Pancreas (tissue), 10 donors: ENCODE data around the gene GRK5. TPM values are rescaled to one million over a fixed set of nuclear protein-coding genes. Genes with fewer than 3 reads are reported as not detected.
A peak's percentile ranks its signal among the peaks of the same experiment; 100 is the strongest.

ENCODE experiments used
- ATAC-seq, 4 donors: fragments of 200-7000 bp; cut with Tn5 transposase; one replicate each; pipeline versions ENCODE4 v1.8.0 to v1.9.1; 2020; ENCODE audit warnings: mild to moderate bottlenecking in 4 of 4, moderate library complexity in 4 of 4
- DNase-seq, 6 donors: peaks; one replicate each; pipeline ENCODE4 v3.0.0-alpha.2; 2020
- FAIRE-seq: peaks from 2 replicates; lab custom pipeline; 2012; peaks lifted over from hg19 to GRCh38; lab: Jason Lieb, UNC
- H3K27ac ChIP-seq, 4 donors: fragments of 200-600 bp; sonication (generic); 1 replicate in 3 of 4; 2 replicates in 1 of 4; pipeline versions ENCODE4 v1.5.0 to v1.8.0; 2020
- H3K27me3 ChIP-seq, 4 donors: fragments of 200-600 bp; one replicate each; pipeline ENCODE4 v1.8.0; 2021
- H3K36me3 ChIP-seq, 3 donors: fragments of 200-600 bp; sonication (generic) in 1 of 3; one replicate each; pipeline versions ENCODE4 v1.5.0 to v1.8.0; 2020 to 2021
- H3K4me1 ChIP-seq, 3 donors: fragments of 200-600 bp; one replicate each; pipeline ENCODE4 v1.8.0; 2021
- H3K4me3 ChIP-seq, 4 donors: fragments of 200-600 bp; sonication (generic) in 2 of 4; one replicate each; pipeline versions ENCODE4 v1.5.0 to v1.8.0; 2020 to 2021
- H3K9me3 ChIP-seq, 4 donors: fragments of 200-600 bp; one replicate each; pipeline ENCODE4 v1.8.0; 2021
- CTCF ChIP-seq, 4 donors: fragments of 200-600 bp; sonication (generic) in 3 of 4; IDR thresholded peaks; one replicate each; pipeline versions ENCODE4 v1.5.0 to v1.8.0; 2021; ENCODE audit warnings: antibody characterized with exemption in 4 of 4
- WGBS, 2 donors: extraction: QIAGEN DNeasy Blood & Tissue Kit; methylation state at CpG; one replicate each; pipeline ENCODE4 v1.1.7; 2013; 5-methylcytosine and 5-hydroxymethylcytosine counted together
- intact Hi-C, 3 donors: fragments of 100-400 bp; cut with DNase I; formaldehyde crosslinking; loops; one replicate each; pipeline versions ENCODE4 v1.11.1 to v1.14.2; 2022
- polyA plus RNA-seq, 2 donors: library from polyadenylated mRNA; stranded (reverse); fragments of 200-250 nt; gene quantifications; one replicate each; pipeline ENCODE4 v1.2.3, GENCODE V29; 2013
- total RNA-seq, 6 donors: library from RNA; stranded (reverse); fragmentation: NEBNext Ultra II Directional in 4 of 6; extraction: Animal tissue kit (Norgen Biotek cat#: 25700) in 4 of 6; gene quantifications; one replicate each; pipeline versions ENCODE4 v1.2.1 to v1.2.4, GENCODE V29; 2021 to 2023
- donor health status: healthy with polysubstance abuse.
- donor health status: DM: no; HTN: no; CAD: no; lungs with moderate emphysema.
- donor health status: DM: no; HTN: no; CAD: no.
- donor health status: control.
- donor health status: control.
- donor health status: Bipolar disorder and iron deficiency.
- donor health status: DM: yes; HTN: yes; CAD: no.
- donor health status: DM: no; HTN: no; CAD: no.
- donor health status: DM: no; HTN: no; CAD: no.
- donor health status: DM: yes; HTN: yes; CAD: no.

GRK5 gene
- total and polyA plus RNA-seq, 8 donors, result 1.4 to 6.0 (median 2.5) TPM

GRCh38 chr10:119217991-119218490, 10.7 kb downstream of the GRK5 start:
- H3K27ac ChIP-seq, result no peak overlapping the region
- no peak for TF ChIP-seq CTCF (IDR thresholded peaks at IDR 0.05)
- ATAC-seq (no peak), FAIRE-seq (no peak), DNase-seq (no peak)
- no peak overlapping the region for H3K4me3 ChIP-seq
- intact Hi-C loops, result no loop called here
- H3K9me3 ChIP-seq, result no peaks in the 10 kb centered on the region
- H3K4me1 ChIP-seq, result peaks cover 10 to 16% (median 11%) of the 10 kb centered on the region in 3 donors
- no peaks in the 10 kb centered on the region for H3K27me3 ChIP-seq
- WGBS, 2 donors, result 76 to 78% methylated on average over 4 of the region's 4 CpGs
- H3K36me3 ChIP-seq, result no peaks in the 10 kb centered on the region

- no peak for TF ChIP-seq CTCF (IDR thresholded peaks at IDR 0.05)
- FAIRE-seq, result no peak
These were observed 12.5 kb downstream of the GRK5 start for GRCh38 chr10:119219871-119220270.

GRCh38 chr10:119221201-119221600, 13.8 kb downstream of the GRK5 start:
- ATAC-seq (no peak), DNase-seq (no peak), FAIRE-seq (no peak)
- H3K27ac ChIP-seq, result peak overlapping the region in 1 of 4 donors; percentile 10
- intact Hi-C loops, result no loop called here
- TF ChIP-seq CTCF (IDR thresholded peaks at IDR 0.05), result no peak
- H3K9me3 ChIP-seq, result no peaks in the 10 kb centered on the region
- H3K4me3 ChIP-seq, result no peak overlapping the region
- H3K27me3 ChIP-seq, result no peaks in the 10 kb centered on the region
- no peaks in the 10 kb centered on the region for H3K36me3 ChIP-seq
- peaks cover 10 to 18% (median 11%) of the 10 kb centered on the region in 3 donors for H3K4me1 ChIP-seq
- WGBS, 2 donors, result 80 to 83% methylated on average over 4 of the region's 4 CpGs

More at GRCh38 chr10:119219871-119220270, 12.5 kb downstream of the GRK5 start:
- Histone ChIP-seq H3K27me3 (no peaks in the 10 kb centered on the region), H3K36me3 (no peaks in the 10 kb centered on the region), H3K9me3 (no peaks in the 10 kb centered on the region), H3K4me1 (peaks cover 10 to 18% (median 11%) of the 10 kb centered on the region in 3 donors), H3K27ac (no peak overlapping the region), H3K4me3 (no peak overlapping the region)
- intact Hi-C loops, result no loop called here
- DNase-seq (no peak), ATAC-seq (no peak)
- WGBS, 2 donors, result 78 to 86% methylated on average over 5 of the region's 5 CpGs

GRCh38 chr10:119221666-119222065, 14.3 kb downstream of the GRK5 start:
- 89 to 93% methylated on average over 1 of the region's 1 CpG for WGBS, 2 donors
- no peaks in the 10 kb centered on the region for H3K27me3 ChIP-seq
- no peak for TF ChIP-seq CTCF (IDR thresholded peaks at IDR 0.05)
- ATAC-seq (no peak), DNase-seq (no peak), FAIRE-seq (no peak)
- intact Hi-C loops, result no loop called here
- no peaks in the 10 kb centered on the region for H3K36me3 ChIP-seq
- no peaks in the 10 kb centered on the region for H3K9me3 ChIP-seq
- no peak overlapping the region for H3K4me3 ChIP-seq
- peaks cover 10 to 18% (median 11%) of the 10 kb centered on the region in 3 donors for H3K4me1 ChIP-seq
- H3K27ac ChIP-seq, result peak overlapping the region in 2 of 4 donors; percentile 57

- intact Hi-C loops, result no loop called here
- peak overlapping the region; percentile 17 to 57 (median 37) for H3K27ac ChIP-seq
- 9 to 11% methylated on average over 9 of the region's 9 CpGs for WGBS, 2 donors
- H3K36me3 ChIP-seq, result no peaks in the 10 kb centered on the region
- H3K4me3 ChIP-seq, result no peak overlapping the region
- no peaks in the 10 kb centered on the region for H3K9me3 ChIP-seq
- peak; percentile 65 to 92 (median 84) for ATAC-seq
- DNase-seq, result peak in 2 of 6 donors; percentile 31 to 38
- peaks cover 10 to 18% (median 11%) of the 10 kb centered on the region in 3 donors for H3K4me1 ChIP-seq
- no peak for TF ChIP-seq CTCF (IDR thresholded peaks at IDR 0.05)
- H3K27me3 ChIP-seq, result no peaks in the 10 kb centered on the region
- FAIRE-seq, result no peak
These were observed 15.2 kb downstream of the GRK5 start for GRCh38 chr10:119222537-119222936.
